Measurements from ENCODE around the gene THY1.

THY1 gene

DNA sequence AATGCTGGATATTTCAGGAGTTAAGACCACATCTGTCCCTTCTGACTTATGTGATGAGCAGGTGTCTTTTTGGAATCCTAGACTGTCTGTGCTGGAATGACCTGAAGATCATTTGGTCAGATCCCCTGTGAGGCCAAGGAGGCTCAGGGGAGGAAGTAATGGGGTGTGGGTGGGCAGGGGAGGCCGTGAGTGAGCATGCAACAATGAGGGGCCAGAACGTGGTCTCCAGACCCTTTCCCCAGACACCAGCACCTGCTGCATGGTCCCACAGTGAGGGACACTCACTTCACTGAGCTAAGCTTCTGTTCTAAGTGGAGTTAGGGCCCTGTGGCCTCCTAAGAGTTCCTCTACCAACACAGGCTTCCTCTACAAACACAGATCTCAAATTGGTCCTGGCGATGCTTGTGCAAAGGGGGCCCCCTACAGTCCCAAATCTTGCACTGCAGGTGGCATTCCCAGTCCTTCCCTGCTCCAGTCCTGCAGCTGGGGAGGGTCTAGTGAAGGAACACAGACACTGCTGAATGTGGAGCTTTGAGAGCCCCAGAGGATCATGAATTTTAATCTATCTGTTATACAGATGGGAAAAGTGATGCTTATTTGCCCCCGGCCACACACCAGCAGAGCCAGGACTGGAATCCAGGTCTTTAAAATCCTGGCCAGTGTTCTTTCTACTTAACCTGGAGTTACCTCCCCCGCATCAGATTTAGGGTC lies 48.9 kb downstream of the THY1 start:
- ATAC-seq: peak; percentile 29
- Mint-ChIP-seq H3K27ac (no peak overlapping the region), H3K4me3 (no peak overlapping the region), H3K36me3 (no peaks in the 10 kb centered on the region), H3K4me1 (peaks cover 33% of the 10 kb centered on the region), H3K9me3 (no peaks in the 10 kb centered on the region)
- DNase-seq (ENCODE audit: low spot score in 2 of 2): peak in 1 of 2 donors; percentile 37

- Mint-ChIP-seq H3K27ac (no peak overlapping the region), H3K9me3 (no peaks in the 10 kb centered on the region), H3K4me3 (no peak overlapping the region), H3K4me1 (peaks cover 33% of the 10 kb centered on the region), H3K36me3 (no peaks in the 10 kb centered on the region)
- ATAC-seq (no peak), DNase-seq (ENCODE audit: low spot score in 2 of 2) (no peak)
Measured at GRCh38 chr11:119373059-119373920, 49.7 kb downstream of the THY1 start.

- no peak for ATAC-seq
- H3K36me3 Mint-ChIP-seq: no peaks in the 10 kb centered on the region
Measured at GRCh38 chr11:119372260-119373058, 50.5 kb downstream of the THY1 start.

DNA sequence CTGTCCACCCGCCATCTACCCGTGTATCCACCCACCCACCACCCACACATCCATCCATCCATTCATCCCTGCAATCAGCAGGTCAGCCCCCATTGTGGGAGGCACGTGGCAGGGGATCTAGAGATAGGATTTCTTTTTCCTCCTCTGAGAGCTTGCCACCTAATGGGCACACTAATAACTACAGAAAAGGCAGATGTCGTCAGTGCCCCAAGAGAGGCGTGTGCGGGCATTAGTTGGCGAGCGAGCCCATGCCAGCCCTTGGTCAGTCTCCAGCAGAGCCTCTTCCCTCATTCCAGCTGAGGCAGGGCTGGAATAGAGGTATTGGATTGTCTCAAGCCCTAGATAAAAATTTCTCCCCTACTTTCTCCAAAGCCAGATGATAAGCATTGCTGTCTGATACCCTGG lies 51.2 kb downstream of the THY1 start:
- Mint-ChIP-seq H3K4me1 (peaks cover 33% of the 10 kb centered on the region), H3K27ac (peak overlapping the region; percentile 32), H3K4me3 (no peak overlapping the region), H3K9me3 (no peaks in the 10 kb centered on the region), H3K36me3 (no peaks in the 10 kb centered on the region)
- no peak for DNase-seq (ENCODE audit: low spot score in 2 of 2)
- no peak for ATAC-seq

More at GRCh38 chr11:119372260-119373058, 50.5 kb downstream of the THY1 start:
- H3K4me1 Mint-ChIP-seq: peaks cover 33% of the 10 kb centered on the region
- no peak for DNase-seq (ENCODE audit: low spot score in 2 of 2)
- H3K9me3 Mint-ChIP-seq: no peaks in the 10 kb centered on the region
- no peak overlapping the region for H3K4me3 Mint-ChIP-seq
- no peak overlapping the region for H3K27ac Mint-ChIP-seq

GRCh38 chr11:119371067-119371601 lies 51.8 kb downstream of the THY1 start:
- ATAC-seq (no peak), DNase-seq (ENCODE audit: low spot score in 2 of 2) (no peak)
- no peaks in the 10 kb centered on the region for H3K9me3 Mint-ChIP-seq
- peak overlapping the region; percentile 32 for H3K27ac Mint-ChIP-seq
- H3K4me3 Mint-ChIP-seq: no peak overlapping the region
- no peaks in the 10 kb centered on the region for H3K36me3 Mint-ChIP-seq
- H3K4me1 Mint-ChIP-seq: peaks cover 33% of the 10 kb centered on the region

DNA sequence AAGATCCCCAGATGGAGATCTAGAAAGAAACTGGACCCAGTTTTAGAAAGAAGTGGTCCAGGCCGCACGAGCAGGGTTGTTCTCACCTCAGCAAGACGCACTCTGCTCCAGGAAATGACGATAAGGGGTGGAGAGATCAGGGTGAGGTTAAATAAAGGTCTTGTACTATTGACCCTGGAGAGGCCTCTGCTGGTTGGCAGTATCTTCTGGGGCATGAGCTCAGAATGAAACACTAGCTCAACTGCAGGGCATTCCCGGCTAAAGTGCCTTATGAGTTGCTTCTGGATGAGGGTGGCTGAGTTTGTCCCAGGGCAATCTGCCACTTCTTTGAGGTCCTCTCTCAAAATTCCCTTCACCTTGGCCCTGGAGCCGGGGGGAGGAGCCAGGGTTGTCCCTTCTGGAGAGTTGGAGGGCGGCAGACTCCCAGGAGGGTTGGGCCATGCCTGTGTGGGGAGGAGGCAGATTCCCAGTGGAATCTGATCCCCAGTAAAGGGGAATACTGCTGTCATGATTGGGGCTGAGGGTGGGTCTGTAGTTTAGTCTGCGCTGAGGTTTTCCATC lies 52.4 kb downstream of the THY1 start:
- no peaks in the 10 kb centered on the region for H3K36me3 Mint-ChIP-seq
- DNase-seq (ENCODE audit: low spot score in 2 of 2): no peak
- H3K4me3 Mint-ChIP-seq: no peak overlapping the region
- peak; percentile 89 for ATAC-seq
- peak overlapping the region; percentile 32 for H3K27ac Mint-ChIP-seq
- peaks cover 33% of the 10 kb centered on the region for H3K4me1 Mint-ChIP-seq
- H3K9me3 Mint-ChIP-seq: no peaks in the 10 kb centered on the region

DNA sequence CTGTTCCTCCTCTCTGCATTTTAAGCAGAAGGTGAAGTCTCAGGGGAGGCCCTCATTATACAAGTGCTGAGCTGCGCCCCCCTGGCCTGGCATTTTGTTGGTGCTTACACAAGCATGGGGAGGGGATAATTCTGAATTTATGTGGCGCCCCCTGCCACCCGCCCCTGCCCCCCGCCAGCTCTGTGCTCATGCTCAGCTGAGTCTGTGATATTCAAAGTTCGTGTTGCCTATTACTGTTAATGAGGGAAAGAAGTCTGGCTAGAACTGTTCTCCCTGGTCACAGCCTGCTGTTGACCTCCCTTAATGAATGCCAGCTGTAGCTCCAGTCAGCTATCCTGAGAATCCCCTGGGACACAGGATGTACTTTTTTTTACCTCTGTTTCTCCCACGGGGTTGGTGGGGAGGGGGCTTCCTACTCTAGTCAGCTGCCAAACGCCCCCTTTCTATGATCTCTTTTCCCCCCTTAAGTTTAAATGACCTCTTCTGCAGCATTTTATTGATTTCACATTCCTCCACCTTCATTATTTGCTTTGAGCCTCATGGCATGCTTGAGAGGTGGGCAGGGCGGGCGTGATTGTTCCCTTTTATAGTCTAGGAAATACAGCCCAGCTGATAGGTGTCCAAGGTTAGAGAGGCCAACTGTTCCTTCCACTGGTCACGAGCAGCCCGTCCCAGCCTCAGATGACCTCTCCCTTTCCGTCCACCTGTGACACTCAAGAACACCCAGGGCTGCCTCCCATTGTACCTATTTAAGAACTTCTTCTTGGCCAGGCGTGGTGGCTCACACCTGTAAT lies 53.6 kb downstream of the THY1 start:
- H3K4me3 Mint-ChIP-seq: no peak overlapping the region
- H3K9me3 Mint-ChIP-seq: no peaks in the 10 kb centered on the region
- no peak for DNase-seq (ENCODE audit: low spot score in 2 of 2)
- no peaks in the 10 kb centered on the region for H3K36me3 Mint-ChIP-seq
- ATAC-seq: no peak
- peak overlapping the region; percentile 32 for H3K27ac Mint-ChIP-seq
- H3K4me1 Mint-ChIP-seq: peaks cover 40% of the 10 kb centered on the region

GRCh38 chr11:119368121-119369034 lies 54.6 kb downstream of the THY1 start:
- DNase-seq (ENCODE audit: low spot score in 2 of 2) (no peak), ATAC-seq (no peak)
- no peak overlapping the region for H3K27ac Mint-ChIP-seq
- H3K4me1 Mint-ChIP-seq: peaks cover 32% of the 10 kb centered on the region
- no peak overlapping the region for H3K4me3 Mint-ChIP-seq
- no peaks in the 10 kb centered on the region for H3K9me3 Mint-ChIP-seq
- H3K36me3 Mint-ChIP-seq: no peaks in the 10 kb centered on the region

- Mint-ChIP-seq H3K9me3 (no peaks in the 10 kb centered on the region), H3K4me3 (no peak overlapping the region), H3K27ac (no peak overlapping the region), H3K4me1 (peaks cover 27% of the 10 kb centered on the region), H3K36me3 (no peaks in the 10 kb centered on the region)
- ATAC-seq (no peak), DNase-seq (ENCODE audit: low spot score in 2 of 2) (no peak)
Measured at GRCh38 chr11:119367661-119368120, 55.3 kb downstream of the THY1 start.

Data from stimulated activated effector memory CD8-positive, alpha-beta T cell treated with anti-CD3 and anti-CD28 coated beads, Interleukin-12 subunit alpha, Interleukin-12 subunit beta, amount 100 ng/mL, for 72 hours (primary cell).